ENCODE measurements around the gene FRMD7.

FRMD7 gene

DNA sequence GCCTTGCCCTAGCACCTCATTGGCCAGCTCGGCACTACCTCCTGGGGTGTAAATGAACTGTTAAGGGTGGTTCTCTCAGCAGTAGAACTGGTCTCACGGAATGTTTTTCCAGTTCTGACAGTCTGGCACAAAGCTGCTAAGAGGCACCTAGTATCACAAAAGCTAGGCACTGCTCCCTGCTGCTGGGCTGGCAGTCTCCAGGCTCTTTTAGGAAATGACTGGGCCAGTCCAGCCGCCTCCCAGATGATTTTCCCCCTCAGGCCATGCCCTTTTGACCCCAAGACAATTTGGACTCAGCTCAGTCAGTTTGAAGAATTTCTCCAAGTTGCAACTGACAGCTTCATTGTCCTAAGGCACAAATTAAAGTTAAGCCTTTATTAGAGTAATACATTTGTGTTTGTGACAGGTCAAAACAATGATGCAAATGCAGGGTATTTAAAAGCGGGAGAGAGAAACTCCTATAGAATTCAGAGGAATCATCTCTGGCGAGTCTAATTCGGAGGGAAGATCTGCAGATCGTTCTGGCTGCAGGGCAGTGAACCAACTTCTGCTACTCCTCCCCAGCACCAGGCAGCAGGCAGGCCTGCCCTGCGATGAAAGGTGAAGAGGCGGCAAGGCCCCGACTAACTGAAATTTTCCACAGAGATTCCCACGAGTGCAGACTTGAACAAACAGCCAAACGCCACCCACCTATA lies 7.9 kb downstream of the FRMD7 start:
- H3K4me2 ChIP-seq (ENCODE audit: low read depth, low read length, poor library complexity, severe bottlenecking) = no peak overlapping the region
- H3F3A ChIP-seq (ENCODE audit: insufficient read depth) = no peaks in the 10 kb centered on the region
- no peak overlapping the region for H2AFZ ChIP-seq (ENCODE audit: low read depth, low read length, severe bottlenecking)
- H3K9ac ChIP-seq (ENCODE audit: low read length) = no peak overlapping the region
- H3K4me3 ChIP-seq (ENCODE audit: insufficient read depth, low read length, poor library complexity, severe bottlenecking) = no peak overlapping the region
- no peaks in the 10 kb centered on the region for H3K79me2 ChIP-seq (ENCODE audit: insufficient read depth, low read length)
- no peaks in the 10 kb centered on the region for H3K9me3 ChIP-seq (ENCODE audit: insufficient read depth, low read length)
- H3K27me3 ChIP-seq (ENCODE audit: low read length) = no peaks in the 10 kb centered on the region
- no peaks in the 10 kb centered on the region for H3K36me3 ChIP-seq (ENCODE audit: low read length)
- no peak overlapping the region for H3K27ac ChIP-seq (ENCODE audit: low read depth, low read length)
- no peaks in the 10 kb centered on the region for H4K20me1 ChIP-seq (ENCODE audit: low read depth, low read length)
- no peaks in the 10 kb centered on the region for H3K9me2 ChIP-seq (replicated peaks; ENCODE audit: insufficient read depth, low read length)
- TF ChIP-seq, protein P1, sequence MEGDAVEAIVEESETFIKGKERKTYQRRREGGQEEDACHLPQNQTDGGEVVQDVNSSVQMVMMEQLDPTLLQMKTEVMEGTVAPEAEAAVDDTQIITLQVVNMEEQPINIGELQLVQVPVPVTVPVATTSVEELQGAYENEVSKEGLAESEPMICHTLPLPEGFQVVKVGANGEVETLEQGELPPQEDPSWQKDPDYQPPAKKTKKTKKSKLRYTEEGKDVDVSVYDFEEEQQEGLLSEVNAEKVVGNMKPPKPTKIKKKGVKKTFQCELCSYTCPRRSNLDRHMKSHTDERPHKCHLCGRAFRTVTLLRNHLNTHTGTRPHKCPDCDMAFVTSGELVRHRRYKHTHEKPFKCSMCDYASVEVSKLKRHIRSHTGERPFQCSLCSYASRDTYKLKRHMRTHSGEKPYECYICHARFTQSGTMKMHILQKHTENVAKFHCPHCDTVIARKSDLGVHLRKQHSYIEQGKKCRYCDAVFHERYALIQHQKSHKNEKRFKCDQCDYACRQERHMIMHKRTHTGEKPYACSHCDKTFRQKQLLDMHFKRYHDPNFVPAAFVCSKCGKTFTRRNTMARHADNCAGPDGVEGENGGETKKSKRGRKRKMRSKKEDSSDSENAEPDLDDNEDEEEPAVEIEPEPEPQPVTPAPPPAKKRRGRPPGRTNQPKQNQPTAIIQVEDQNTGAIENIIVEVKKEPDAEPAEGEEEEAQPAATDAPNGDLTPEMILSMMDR (IDR thresholded peaks at IDR 0.05; ENCODE audit: insufficient read depth, low read length, poor library complexity, severe bottlenecking) = no peak
- no peak for TF ChIP-seq EZH2phosphoT487 (conservative IDR thresholded peaks at IDR 0.05; ENCODE audit: low read length)

DNA sequence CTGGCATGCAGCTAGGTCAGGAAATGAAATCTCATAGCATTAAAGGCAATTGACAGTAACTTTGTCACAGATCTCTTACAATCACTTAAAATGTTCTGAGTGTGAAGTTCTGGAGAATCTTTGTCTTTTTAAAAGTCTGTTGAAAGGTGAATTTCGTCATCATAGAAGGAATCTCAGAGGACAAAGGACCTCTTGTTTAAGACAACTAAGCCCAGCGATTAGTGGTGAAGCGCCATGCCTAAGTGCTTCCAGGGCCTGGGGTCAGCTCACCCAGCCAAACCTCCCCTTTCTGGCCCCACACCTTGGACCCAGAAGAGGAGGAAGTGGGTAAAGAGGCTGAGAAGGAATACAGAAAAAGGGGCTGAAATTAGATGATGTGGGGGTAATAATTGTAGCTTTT lies 8.5 kb downstream of the FRMD7 start:
- H3K4me2 ChIP-seq (ENCODE audit: low read depth, low read length, poor library complexity, severe bottlenecking) = no peak overlapping the region
- no peaks in the 10 kb centered on the region for H3F3A ChIP-seq (ENCODE audit: insufficient read depth)
- H4K20me1 ChIP-seq (ENCODE audit: low read depth, low read length) = no peaks in the 10 kb centered on the region
- no peak overlapping the region for H3K27ac ChIP-seq (ENCODE audit: low read depth, low read length)
- no peak overlapping the region for H3K9ac ChIP-seq (ENCODE audit: low read length)
- no peak overlapping the region for H3K4me3 ChIP-seq (ENCODE audit: insufficient read depth, low read length, poor library complexity, severe bottlenecking)
- H3K79me2 ChIP-seq (ENCODE audit: insufficient read depth, low read length) = no peaks in the 10 kb centered on the region
- no peaks in the 10 kb centered on the region for H3K9me3 ChIP-seq (ENCODE audit: insufficient read depth, low read length)
- no peak for TF ChIP-seq EZH2phosphoT487 (conservative IDR thresholded peaks at IDR 0.05; ENCODE audit: low read length)
- TF ChIP-seq, protein P1 (IDR thresholded peaks at IDR 0.05; ENCODE audit: insufficient read depth, low read length, poor library complexity, severe bottlenecking) = no peak
- no peaks in the 10 kb centered on the region for H3K9me2 ChIP-seq (replicated peaks; ENCODE audit: insufficient read depth, low read length)
- H2AFZ ChIP-seq (ENCODE audit: low read depth, low read length, severe bottlenecking) = no peak overlapping the region
- no peaks in the 10 kb centered on the region for H3K36me3 ChIP-seq (ENCODE audit: low read length)
- H3K27me3 ChIP-seq (ENCODE audit: low read length) = no peaks in the 10 kb centered on the region

DNA sequence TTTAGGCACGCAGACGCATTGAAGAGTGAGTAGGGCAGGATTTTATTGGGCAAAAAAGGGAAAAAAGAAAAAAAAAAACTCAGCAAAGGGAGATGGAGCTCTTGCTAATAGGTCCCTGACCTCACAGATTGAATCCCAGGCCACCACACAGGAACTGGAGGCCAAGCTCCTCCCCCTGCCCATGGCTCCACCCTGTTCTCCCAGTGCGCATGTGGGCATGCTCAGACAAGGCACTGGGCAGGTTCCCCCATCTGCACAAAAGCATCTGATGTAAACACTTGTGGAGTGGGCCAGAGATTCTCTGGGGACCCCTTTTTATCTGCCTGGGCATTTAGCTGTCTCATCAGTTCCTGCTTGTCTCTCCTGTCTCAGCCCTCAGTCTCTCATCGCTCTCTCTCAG lies 9.5 kb downstream of the FRMD7 start:
- no peak overlapping the region for H3K4me3 ChIP-seq (ENCODE audit: insufficient read depth, low read length, poor library complexity, severe bottlenecking)
- H2AFZ ChIP-seq (ENCODE audit: low read depth, low read length, severe bottlenecking) = no peak overlapping the region
- no peaks in the 10 kb centered on the region for H4K20me1 ChIP-seq (ENCODE audit: low read depth, low read length)
- H3K9ac ChIP-seq (ENCODE audit: low read length) = no peak overlapping the region
- H3K79me2 ChIP-seq (ENCODE audit: insufficient read depth, low read length) = no peaks in the 10 kb centered on the region
- no peaks in the 10 kb centered on the region for H3K9me3 ChIP-seq (ENCODE audit: insufficient read depth, low read length)
- TF ChIP-seq EZH2phosphoT487 (conservative IDR thresholded peaks at IDR 0.05; ENCODE audit: low read length) = no peak
- TF ChIP-seq, protein P1 (IDR thresholded peaks at IDR 0.05; ENCODE audit: insufficient read depth, low read length, poor library complexity, severe bottlenecking) = no peak
- H3K4me2 ChIP-seq (ENCODE audit: low read depth, low read length, poor library complexity, severe bottlenecking) = no peak overlapping the region
- no peaks in the 10 kb centered on the region for H3K27me3 ChIP-seq (ENCODE audit: low read length)
- H3K9me2 ChIP-seq (replicated peaks; ENCODE audit: insufficient read depth, low read length) = no peaks in the 10 kb centered on the region
- no peak overlapping the region for H3K27ac ChIP-seq (ENCODE audit: low read depth, low read length)
- no peaks in the 10 kb centered on the region for H3F3A ChIP-seq (ENCODE audit: insufficient read depth)
- no peaks in the 10 kb centered on the region for H3K36me3 ChIP-seq (ENCODE audit: low read length)
